ENCODE measurements around the gene GALNT17. TPM values are rescaled to one million over a fixed set of nuclear protein-coding genes. Genes with fewer than 3 reads are reported as not detected.

The GALNT17 gene
- total RNA-seq, 1 experiment from 2014 or later: not detected

DNA sequence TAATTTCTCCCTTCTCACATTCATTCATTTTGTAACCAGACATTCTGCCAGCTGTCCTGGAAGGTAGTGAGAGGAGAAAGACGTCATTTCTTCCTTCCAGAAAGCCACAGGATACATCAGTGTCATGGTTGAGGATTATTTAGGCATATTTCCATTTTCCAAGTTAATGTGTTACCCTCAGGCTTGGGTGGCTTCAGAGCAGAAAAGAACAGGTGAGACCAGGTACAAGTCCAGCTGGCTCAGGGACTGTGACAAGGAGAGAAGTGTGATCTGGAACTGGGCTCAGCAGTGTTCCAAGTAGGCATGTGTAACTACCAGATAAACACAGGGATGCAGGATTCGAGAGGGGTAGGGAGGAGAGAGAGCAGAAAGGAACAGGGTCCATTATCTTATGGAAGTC, 386.9 kb downstream of the GALNT17 start:
- BruUV-seq (replicated peaks): no TSS peak
- Histone ChIP-seq H3K36me3 (ENCODE audit: low read depth) (no peaks in the 10 kb centered on the region), H3K9me3 (ENCODE audit: insufficient read depth, low read depth) (no peaks in the 10 kb centered on the region), H3K27ac (no peak overlapping the region), H3F3A (ENCODE audit: insufficient read depth, low read depth) (no peaks in the 10 kb centered on the region), H3K4me2 (no peak overlapping the region), H3K79me2 (ENCODE audit: low read depth) (no peaks in the 10 kb centered on the region), H3K27me3 (ENCODE audit: insufficient read depth, low read depth) (peaks cover 10% of the 10 kb centered on the region), H3K4me3 (no peak overlapping the region), H3K9me2 (ENCODE audit: insufficient read depth) (no peaks in the 10 kb centered on the region), H2AFZ (no peak overlapping the region), H4K20me1 (ENCODE audit: insufficient read depth) (no peaks in the 10 kb centered on the region), H3K4me1 (replicated peaks; ENCODE audit: insufficient read depth) (no peaks in the 10 kb centered on the region)
- ChIA-PET POLR2A (ENCODE audit: unreplicated experiment) (no interaction called here), CTCF (no interaction called here)
- no peak for DNase-seq
- no peak for TF ChIP-seq EZH2 (IDR thresholded peaks at IDR 0.05; ENCODE audit: low read depth)
- TF ChIP-seq, protein P1, sequence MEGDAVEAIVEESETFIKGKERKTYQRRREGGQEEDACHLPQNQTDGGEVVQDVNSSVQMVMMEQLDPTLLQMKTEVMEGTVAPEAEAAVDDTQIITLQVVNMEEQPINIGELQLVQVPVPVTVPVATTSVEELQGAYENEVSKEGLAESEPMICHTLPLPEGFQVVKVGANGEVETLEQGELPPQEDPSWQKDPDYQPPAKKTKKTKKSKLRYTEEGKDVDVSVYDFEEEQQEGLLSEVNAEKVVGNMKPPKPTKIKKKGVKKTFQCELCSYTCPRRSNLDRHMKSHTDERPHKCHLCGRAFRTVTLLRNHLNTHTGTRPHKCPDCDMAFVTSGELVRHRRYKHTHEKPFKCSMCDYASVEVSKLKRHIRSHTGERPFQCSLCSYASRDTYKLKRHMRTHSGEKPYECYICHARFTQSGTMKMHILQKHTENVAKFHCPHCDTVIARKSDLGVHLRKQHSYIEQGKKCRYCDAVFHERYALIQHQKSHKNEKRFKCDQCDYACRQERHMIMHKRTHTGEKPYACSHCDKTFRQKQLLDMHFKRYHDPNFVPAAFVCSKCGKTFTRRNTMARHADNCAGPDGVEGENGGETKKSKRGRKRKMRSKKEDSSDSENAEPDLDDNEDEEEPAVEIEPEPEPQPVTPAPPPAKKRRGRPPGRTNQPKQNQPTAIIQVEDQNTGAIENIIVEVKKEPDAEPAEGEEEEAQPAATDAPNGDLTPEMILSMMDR (conservative IDR thresholded peaks at IDR 0.05): no peak
- intact Hi-C loops (cut with micrococcal nuclease; ENCODE audit: unreplicated experiment): no loop called here

DNA sequence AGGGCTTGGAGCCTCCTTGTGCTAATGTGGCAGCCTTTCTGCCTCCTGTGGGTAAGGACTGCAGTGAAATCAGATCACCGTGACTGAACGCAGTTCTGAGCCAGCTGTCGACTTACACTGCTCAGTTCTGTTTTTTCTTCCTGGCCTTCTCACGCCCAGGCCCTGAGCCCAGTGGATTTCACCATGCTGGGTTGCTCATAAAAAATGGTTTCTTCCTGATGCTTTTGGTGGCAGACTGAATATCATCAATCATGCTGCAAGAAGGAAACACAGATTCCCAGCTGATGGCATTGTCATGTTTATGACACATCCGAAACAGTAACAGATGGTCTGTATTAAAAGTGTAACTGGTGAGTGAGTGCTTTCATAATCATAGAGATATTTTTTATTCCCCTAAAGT, 389.6 kb downstream of the GALNT17 start:
- H3K4me2 ChIP-seq: no peak overlapping the region
- H3K27me3 ChIP-seq (ENCODE audit: insufficient read depth, low read depth): peaks cover 7% of the 10 kb centered on the region
- no peak overlapping the region for H3K4me3 ChIP-seq
- no peaks in the 10 kb centered on the region for H3F3A ChIP-seq (ENCODE audit: insufficient read depth, low read depth)
- no peaks in the 10 kb centered on the region for H4K20me1 ChIP-seq (ENCODE audit: insufficient read depth)
- intact Hi-C loops (cut with micrococcal nuclease; ENCODE audit: unreplicated experiment): no loop called here
- H3K36me3 ChIP-seq (ENCODE audit: low read depth): no peaks in the 10 kb centered on the region
- BruUV-seq (replicated peaks): no TSS peak
- no peaks in the 10 kb centered on the region for H3K9me2 ChIP-seq (ENCODE audit: insufficient read depth)
- no peaks in the 10 kb centered on the region for H3K9me3 ChIP-seq (ENCODE audit: insufficient read depth, low read depth)
- ChIA-PET CTCF (no interaction called here), POLR2A (ENCODE audit: unreplicated experiment) (no interaction called here)
- H3K79me2 ChIP-seq (ENCODE audit: low read depth): no peaks in the 10 kb centered on the region
- H2AFZ ChIP-seq: no peak overlapping the region
- no peak overlapping the region for H3K27ac ChIP-seq
- TF ChIP-seq EZH2 (IDR thresholded peaks at IDR 0.05; ENCODE audit: low read depth): no peak
- TF ChIP-seq, protein P1 (conservative IDR thresholded peaks at IDR 0.05): no peak
- H3K4me1 ChIP-seq (replicated peaks; ENCODE audit: insufficient read depth): no peaks in the 10 kb centered on the region
- no peak for DNase-seq

DNA sequence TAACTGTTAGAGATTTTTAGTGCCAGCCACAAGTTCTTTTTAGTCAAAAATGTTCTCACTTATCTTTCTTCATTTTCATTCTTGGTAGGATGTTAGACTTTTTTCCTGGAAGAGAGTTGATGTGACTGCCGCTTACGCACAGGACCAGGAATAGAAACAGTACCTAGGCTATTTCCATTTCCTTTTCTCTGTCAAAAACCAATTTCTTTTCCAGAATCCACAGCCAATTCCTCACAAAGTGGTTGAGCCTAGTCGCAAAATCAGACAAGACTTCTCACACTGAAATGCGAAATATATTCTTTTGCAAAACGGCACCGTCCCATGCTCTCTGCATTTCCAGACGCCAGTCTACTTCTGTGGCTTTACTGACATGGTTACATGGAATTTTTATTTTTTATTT, 394.2 kb downstream of the GALNT17 start:
- no peaks in the 10 kb centered on the region for H3K36me3 ChIP-seq (ENCODE audit: low read depth)
- no peaks in the 10 kb centered on the region for H3K9me3 ChIP-seq (ENCODE audit: insufficient read depth, low read depth)
- no peaks in the 10 kb centered on the region for H4K20me1 ChIP-seq (ENCODE audit: insufficient read depth)
- CTCF ChIA-PET: no interaction called here
- TF ChIP-seq, protein P1 (conservative IDR thresholded peaks at IDR 0.05): no peak
- TF ChIP-seq EZH2 (IDR thresholded peaks at IDR 0.05; ENCODE audit: low read depth): no peak
- no peaks in the 10 kb centered on the region for H3F3A ChIP-seq (ENCODE audit: insufficient read depth, low read depth)
- intact Hi-C loops (cut with micrococcal nuclease; ENCODE audit: unreplicated experiment): no loop called here
- peaks cover 19% of the 10 kb centered on the region for H3K27me3 ChIP-seq (ENCODE audit: insufficient read depth, low read depth)
- no peak overlapping the region for H3K27ac ChIP-seq
- no peak for DNase-seq
- BruUV-seq (replicated peaks): no TSS peak
- no peak overlapping the region for H2AFZ ChIP-seq
- no peaks in the 10 kb centered on the region for H3K9me2 ChIP-seq (ENCODE audit: insufficient read depth)
- H3K4me1 ChIP-seq (replicated peaks; ENCODE audit: insufficient read depth): no peaks in the 10 kb centered on the region
- H3K4me3 ChIP-seq: no peak overlapping the region
- POLR2A ChIA-PET (ENCODE audit: unreplicated experiment): no interaction called here
- H3K79me2 ChIP-seq (ENCODE audit: low read depth): no peaks in the 10 kb centered on the region
- H3K4me2 ChIP-seq: no peak overlapping the region
